ENCODE results near the gene SCGN. TPM values are rescaled to one million over a fixed set of nuclear protein-coding genes. Genes with fewer than 3 reads are reported as not detected.

The SCGN gene
- total RNA-seq, 1 experiment from 2014 or later: not detected

GRCh38 chr6:25606151-25606550 lies 45.9 kb upstream of the SCGN start:
- no peaks in the 10 kb centered on the region for H3K36me3 ChIP-seq (ENCODE audit: low read depth)
- no peaks in the 10 kb centered on the region for H3K4me1 ChIP-seq (replicated peaks; ENCODE audit: insufficient read depth)
- no peaks in the 10 kb centered on the region for H3K27me3 ChIP-seq (ENCODE audit: insufficient read depth, low read depth)
- POLR2A ChIA-PET (ENCODE audit: unreplicated experiment): no interaction called here
- CTCF ChIA-PET: no interaction called here
- no peak overlapping the region for H3K4me3 ChIP-seq
- no peaks in the 10 kb centered on the region for H3F3A ChIP-seq (ENCODE audit: insufficient read depth, low read depth)
- BruUV-seq (replicated peaks): no TSS peak
- H3K79me2 ChIP-seq (ENCODE audit: low read depth): no peaks in the 10 kb centered on the region
- DNase-seq: no peak
- H4K20me1 ChIP-seq (ENCODE audit: insufficient read depth): no peaks in the 10 kb centered on the region
- TF ChIP-seq EZH2 (IDR thresholded peaks at IDR 0.05; ENCODE audit: low read depth): no peak
- no peak for TF ChIP-seq CTCF (conservative IDR thresholded peaks at IDR 0.05)
- no peak overlapping the region for H3K4me2 ChIP-seq
- intact Hi-C loops (cut with micrococcal nuclease; ENCODE audit: unreplicated experiment): loop anchor here (10.0 kb wide), 1 partner anchor 751 kb away; no protein-coding TSS in a partner anchor
- H3K9me2 ChIP-seq (ENCODE audit: insufficient read depth): no peaks in the 10 kb centered on the region
- H2AFZ ChIP-seq: no peak overlapping the region
- no peak overlapping the region for H3K27ac ChIP-seq
- no peaks in the 10 kb centered on the region for H3K9me3 ChIP-seq (ENCODE audit: insufficient read depth, low read depth)

GRCh38 chr6:25608558-25609174 lies 43.3 kb upstream of the SCGN start:
- TF ChIP-seq CTCF (conservative IDR thresholded peaks at IDR 0.05) (no peak), EZH2 (IDR thresholded peaks at IDR 0.05; ENCODE audit: low read depth) (no peak)
- intact Hi-C loops (cut with micrococcal nuclease; ENCODE audit: unreplicated experiment): loop anchor here (10.0 kb wide), 1 partner anchor 754 kb away; no protein-coding TSS in a partner anchor
- no TSS peak for BruUV-seq (replicated peaks)

GRCh38 chr6:25612666-25613065 lies 39.3 kb upstream of the SCGN start:
- no peaks in the 10 kb centered on the region for H3K9me3 ChIP-seq (ENCODE audit: insufficient read depth, low read depth)
- ChIA-PET CTCF (no interaction called here), POLR2A (ENCODE audit: unreplicated experiment) (no interaction called here)
- H3K4me3 ChIP-seq: no peak overlapping the region
- H3K9me2 ChIP-seq (ENCODE audit: insufficient read depth): no peaks in the 10 kb centered on the region
- intact Hi-C loops (cut with micrococcal nuclease; ENCODE audit: unreplicated experiment): no loop called here
- H3K4me2 ChIP-seq: no peak overlapping the region
- H3K79me2 ChIP-seq (ENCODE audit: low read depth): no peaks in the 10 kb centered on the region
- no peaks in the 10 kb centered on the region for H3K4me1 ChIP-seq (replicated peaks; ENCODE audit: insufficient read depth)
- no peak for DNase-seq
- no peaks in the 10 kb centered on the region for H3F3A ChIP-seq (ENCODE audit: insufficient read depth, low read depth)
- H3K36me3 ChIP-seq (ENCODE audit: low read depth): no peaks in the 10 kb centered on the region
- no peak overlapping the region for H2AFZ ChIP-seq
- no peaks in the 10 kb centered on the region for H4K20me1 ChIP-seq (ENCODE audit: insufficient read depth)
- H3K27ac ChIP-seq: no peak overlapping the region
- H3K27me3 ChIP-seq (ENCODE audit: insufficient read depth, low read depth): no peaks in the 10 kb centered on the region
- no peak for TF ChIP-seq EZH2 (IDR thresholded peaks at IDR 0.05; ENCODE audit: low read depth)
- no TSS peak for BruUV-seq (replicated peaks)

More at GRCh38 chr6:25608558-25609174, 43.3 kb upstream of the SCGN start:
- Histone ChIP-seq H3K36me3 (ENCODE audit: low read depth) (no peaks in the 10 kb centered on the region), H3F3A (ENCODE audit: insufficient read depth, low read depth) (no peaks in the 10 kb centered on the region), H3K4me1 (replicated peaks; ENCODE audit: insufficient read depth) (no peaks in the 10 kb centered on the region), H4K20me1 (ENCODE audit: insufficient read depth) (no peaks in the 10 kb centered on the region), H3K9me2 (ENCODE audit: insufficient read depth) (no peaks in the 10 kb centered on the region), H2AFZ (no peak overlapping the region), H3K27me3 (ENCODE audit: insufficient read depth, low read depth) (no peaks in the 10 kb centered on the region), H3K9me3 (ENCODE audit: insufficient read depth, low read depth) (no peaks in the 10 kb centered on the region), H3K4me3 (no peak overlapping the region), H3K27ac (no peak overlapping the region), H3K4me2 (no peak overlapping the region), H3K79me2 (ENCODE audit: low read depth) (no peaks in the 10 kb centered on the region)
- POLR2A ChIA-PET (ENCODE audit: unreplicated experiment): no interaction called here
- DNase-seq: no peak
- CTCF ChIA-PET: no interaction called here

- Histone ChIP-seq H3K79me2 (ENCODE audit: low read depth) (no peaks in the 10 kb centered on the region), H3K4me3 (no peak overlapping the region), H3K27ac (no peak overlapping the region), H3K4me1 (replicated peaks; ENCODE audit: insufficient read depth) (no peaks in the 10 kb centered on the region), H3K36me3 (ENCODE audit: low read depth) (no peaks in the 10 kb centered on the region), H3K27me3 (ENCODE audit: insufficient read depth, low read depth) (no peaks in the 10 kb centered on the region), H3K9me3 (ENCODE audit: insufficient read depth, low read depth) (no peaks in the 10 kb centered on the region), H3K4me2 (no peak overlapping the region), H4K20me1 (ENCODE audit: insufficient read depth) (no peaks in the 10 kb centered on the region), H3F3A (ENCODE audit: insufficient read depth, low read depth) (no peaks in the 10 kb centered on the region), H3K9me2 (ENCODE audit: insufficient read depth) (no peaks in the 10 kb centered on the region), H2AFZ (no peak overlapping the region)
- no peak for TF ChIP-seq EZH2 (IDR thresholded peaks at IDR 0.05; ENCODE audit: low read depth)
- no peak for TF ChIP-seq CTCF (conservative IDR thresholded peaks at IDR 0.05)
- ChIA-PET POLR2A (ENCODE audit: unreplicated experiment) (interaction anchor here (0.5 kb wide), 1 partner anchor 418 kb away, joined by 6 read pairs; a partner anchor contains a TSS), CTCF (no interaction called here)
- BruUV-seq (replicated peaks): no TSS peak
- no peak for DNase-seq
- intact Hi-C loops (cut with micrococcal nuclease; ENCODE audit: unreplicated experiment): no loop called here
Measured at GRCh38 chr6:25613415-25613814, 38.6 kb upstream of the SCGN start.

Data from PC-9 (cell line).